22Rv1 (cell line): ENCODE measurements around the gene MLST8.

Experiments used
- CTCF ChIP-seq: fragments of 450-650 bp; IDR thresholded peaks from 2 replicates; pipeline ENCODE4 v1.5.1; 2017; ENCODE audit warnings: mild to moderate bottlenecking
- ZFX ChIP-seq: fragments of 450-650 bp; IDR thresholded peaks from 2 replicates; pipeline ENCODE4 v1.6.1; 2017; ENCODE audit warnings: antibody characterized with exemption, borderline replicate concordance

DNA sequence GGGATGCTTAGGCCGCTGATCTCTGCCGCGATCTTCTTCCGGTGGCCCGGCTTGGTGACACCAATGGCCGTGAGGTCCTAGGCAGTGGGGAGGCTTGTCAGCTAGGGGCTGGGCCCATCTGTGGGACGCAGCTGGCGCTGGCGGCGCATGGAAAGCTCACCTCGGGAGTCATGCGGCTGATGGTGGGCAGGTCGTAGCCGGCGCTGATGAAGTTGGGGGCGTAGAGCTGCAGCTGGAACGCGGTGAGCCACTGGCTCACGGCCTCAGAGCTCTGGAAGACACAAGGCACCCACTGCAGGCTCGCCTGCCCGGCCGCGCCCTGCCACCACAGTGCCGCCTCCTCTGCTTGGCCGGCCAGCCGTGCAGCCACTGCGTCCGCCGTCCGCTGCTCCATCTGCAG lies 21.6 kb upstream of the MLST8 start:
- TF ChIP-seq CTCF = no peak
- TF ChIP-seq ZFX = no peak
